Gastrocnemius medialis (tissue), 4 donors: ENCODE measurements around the gene ZG16. TPM values are rescaled to one million over a fixed set of nuclear protein-coding genes. Genes with fewer than 3 reads are reported as not detected.
"Not testable (repeated sequence)": the region's sequence is repeated elsewhere in the genome, so short reads cannot be mapped to it uniquely, and the experiment has no call there.

Experiments used
- ATAC-seq, 2 donors: fragments of 150-250 bp; one replicate each; pipeline ENCODE4 v1.9.1; 2016
- DNase-seq, 2 donors: peaks; one replicate each; pipeline ENCODE4 v3.0.0-alpha.2; 2019
- H3K27ac ChIP-seq, 4 donors: fragments of 200-600 bp; sonication (generic); 1 replicate in 1 of 4; 2 replicates in 3 of 4; pipeline ENCODE4 v1.5.1; 2016 to 2018; ENCODE audit warnings: mild to moderate bottlenecking in 2 of 4, moderate library complexity in 1 of 4
- H3K27me3 ChIP-seq, 3 donors: fragments of 200-600 bp; sonication (generic) in 2 of 3; 1 replicate in 1 of 3; 2 replicates in 2 of 3; pipeline versions ENCODE4 v1.5.1 to v1.6.0; 2016 to 2019; ENCODE audit warnings: mild to moderate bottlenecking in 1 of 3, moderate library complexity in 1 of 3
- H3K36me3 ChIP-seq, 2 donors: fragments of 200-600 bp; sonication (generic) in 1 of 2; one replicate each; pipeline ENCODE4 v1.5.1; 2017 to 2018
- H3K4me1 ChIP-seq, 2 donors: fragments of 200-600 bp; sonication (generic) in 1 of 2; one replicate each; pipeline ENCODE4 v1.5.1; 2016 to 2017; ENCODE audit warnings: mild to moderate bottlenecking in 2 of 2
- H3K4me3 ChIP-seq, 4 donors: fragments of 200-600 bp; sonication (generic) in 3 of 4; 1 replicate in 1 of 4; 2 replicates in 3 of 4; pipeline ENCODE4 v1.5.1; 2016 to 2019; ENCODE audit warnings: mild to moderate bottlenecking in 2 of 4
- H3K9me3 ChIP-seq, 3 donors: fragments of 200-600 bp; sonication (generic) in 2 of 3; 1 replicate in 1 of 3; 2 replicates in 2 of 3; pipeline ENCODE4 v1.5.1; 2016 to 2019
- POLR2A ChIP-seq, 2 donors: fragments of 450-650 bp; IDR thresholded peaks; one replicate each; pipeline ENCODE4 v1.6.1; 2017; ENCODE audit warnings: antibody characterized with exemption in 2 of 2, mild to moderate bottlenecking in 2 of 2, moderate library complexity in 2 of 2
- in situ Hi-C, 4 donors: fragments of 200-750 bp; cut with MboI; loops; one replicate each; pipeline versions ENCODE4 v1.15.0 to v1.8.0; 2017; ENCODE audit warnings: low sequenced_read_pairs in 4 of 4
- intact Hi-C: fragments of 100-400 bp; cut with DNase I; formaldehyde crosslinking; loops from one replicate; pipeline ENCODE4 v1.15.1; 2023; ENCODE audit warnings: low total_unique reads
- total RNA-seq, 4 donors: library from RNA; depleted of rRNA; stranded (reverse); fragments of >200 nt; gene quantifications; one replicate each; pipeline versions ENCODE4 v1.1.0 to v1.2.3, GENCODE V29; 2016
- TF ChIP-seq, protein P1 (sequence below), 5 experiments: fragments of 450-650 bp in 3 of 5; fragments of 200-600 bp in 2 of 5; sonication (generic) in 2 of 5; IDR thresholded peaks in 4 of 5; conservative IDR thresholded peaks in 1 of 5; 1 replicate in 4 of 5; 2 replicates in 1 of 5; pipeline ENCODE4 v1.5.1; 2016 to 2019; ENCODE audit warnings: antibody characterized with exemption in 5 of 5, mild to moderate bottlenecking in 3 of 5, moderate library complexity in 3 of 5

The ZG16 gene
- total RNA-seq, 4 donors from 2014 or later: 1.7 TPM; not detected in 3

DNA sequence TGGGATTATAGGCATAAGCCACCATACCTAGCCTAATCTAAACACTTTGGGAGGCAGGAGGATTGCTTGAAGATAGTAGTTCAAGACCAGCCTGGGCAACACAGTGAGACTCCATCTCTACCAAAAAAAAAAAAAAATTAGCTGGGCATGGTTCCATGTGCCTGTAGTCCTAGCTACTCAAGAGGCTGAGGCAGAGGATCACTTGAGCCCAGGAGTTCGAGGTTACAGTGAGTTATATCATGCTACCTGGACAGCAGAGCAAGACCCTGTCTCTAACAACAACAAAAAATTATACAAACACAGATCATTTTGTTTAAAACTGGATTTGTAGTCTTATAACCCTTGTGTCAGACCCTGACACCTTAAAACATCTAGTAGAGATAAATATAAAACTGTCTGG, 24.5 kb upstream of the ZG16 start:
- Histone ChIP-seq H3K4me1 (no peaks in the 10 kb centered on the region), H3K27me3 (no peaks in the 10 kb centered on the region), H3K27ac (no peak overlapping the region), H3K4me3 (no peak overlapping the region), H3K9me3 (no peaks in the 10 kb centered on the region), H3K36me3 (no peaks in the 10 kb centered on the region)
- in situ Hi-C loops (no loop called here), intact Hi-C loops (no loop called here)
- ATAC-seq: no peak
- TF ChIP-seq, protein P1, sequence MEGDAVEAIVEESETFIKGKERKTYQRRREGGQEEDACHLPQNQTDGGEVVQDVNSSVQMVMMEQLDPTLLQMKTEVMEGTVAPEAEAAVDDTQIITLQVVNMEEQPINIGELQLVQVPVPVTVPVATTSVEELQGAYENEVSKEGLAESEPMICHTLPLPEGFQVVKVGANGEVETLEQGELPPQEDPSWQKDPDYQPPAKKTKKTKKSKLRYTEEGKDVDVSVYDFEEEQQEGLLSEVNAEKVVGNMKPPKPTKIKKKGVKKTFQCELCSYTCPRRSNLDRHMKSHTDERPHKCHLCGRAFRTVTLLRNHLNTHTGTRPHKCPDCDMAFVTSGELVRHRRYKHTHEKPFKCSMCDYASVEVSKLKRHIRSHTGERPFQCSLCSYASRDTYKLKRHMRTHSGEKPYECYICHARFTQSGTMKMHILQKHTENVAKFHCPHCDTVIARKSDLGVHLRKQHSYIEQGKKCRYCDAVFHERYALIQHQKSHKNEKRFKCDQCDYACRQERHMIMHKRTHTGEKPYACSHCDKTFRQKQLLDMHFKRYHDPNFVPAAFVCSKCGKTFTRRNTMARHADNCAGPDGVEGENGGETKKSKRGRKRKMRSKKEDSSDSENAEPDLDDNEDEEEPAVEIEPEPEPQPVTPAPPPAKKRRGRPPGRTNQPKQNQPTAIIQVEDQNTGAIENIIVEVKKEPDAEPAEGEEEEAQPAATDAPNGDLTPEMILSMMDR (IDR thresholded peaks at IDR 0.05 in 4 of 5, conservative IDR thresholded peaks at IDR 0.05 in 1 of 5): no peak
- no peak for TF ChIP-seq POLR2A (IDR thresholded peaks at IDR 0.05)
- no peak for DNase-seq

DNA sequence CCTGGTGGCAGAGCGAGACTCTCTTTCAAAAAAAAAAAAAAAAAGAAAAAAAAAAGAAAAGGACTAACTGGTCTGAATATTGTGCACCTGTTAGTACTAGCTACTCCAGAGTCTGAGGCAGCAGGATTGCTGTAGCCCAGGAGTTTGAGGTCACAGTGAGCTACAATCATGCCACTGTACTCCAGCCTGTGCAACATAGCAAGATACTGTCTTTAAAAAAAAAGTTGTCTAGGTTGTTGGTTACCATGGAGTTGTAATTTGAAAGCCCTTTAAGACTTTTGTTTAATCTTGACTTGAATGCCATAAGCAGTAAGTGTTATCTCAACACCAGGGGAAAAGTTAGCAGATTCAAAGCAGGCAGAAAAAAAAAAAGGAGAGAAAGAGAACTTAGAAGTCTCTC, 21.4 kb upstream of the ZG16 start:
- in situ Hi-C loops: no loop called here
- ATAC-seq: no peak

DNA sequence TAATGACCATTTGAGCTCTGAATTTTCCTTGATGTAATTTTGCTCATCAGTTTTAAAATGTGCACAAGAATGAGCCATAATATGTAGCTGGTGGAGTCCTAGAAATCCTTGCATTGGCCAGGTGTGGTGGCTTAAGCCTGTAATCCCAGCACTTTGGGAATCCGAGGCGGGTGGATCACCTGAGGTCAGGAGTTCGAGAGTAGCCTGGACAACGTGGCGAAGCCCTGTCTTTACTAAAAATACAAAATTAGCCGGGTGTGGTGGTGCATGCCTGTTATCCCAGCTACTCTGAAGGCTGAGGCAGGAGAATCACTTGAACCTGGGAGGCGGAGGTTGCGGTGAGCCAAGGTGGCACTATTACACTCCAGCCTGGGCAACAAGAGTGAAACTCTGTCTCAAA, 21.0 kb upstream of the ZG16 start:
- intact Hi-C loops, H3K36me3 ChIP-seq, DNase-seq, H3K9me3 ChIP-seq, H3K27ac ChIP-seq, H3K4me3 ChIP-seq, ATAC-seq, in situ Hi-C loops, H3K4me1 ChIP-seq, H3K27me3 ChIP-seq: not testable (repeated sequence)

More for the DNA sequence above, 21.4 kb upstream of the ZG16 start:
- no peaks in the 10 kb centered on the region for H3K36me3 ChIP-seq
- H3K9me3 ChIP-seq: no peaks in the 10 kb centered on the region
- H3K27ac ChIP-seq: no peak overlapping the region
- intact Hi-C loops: no loop called here
- no peaks in the 10 kb centered on the region for H3K4me1 ChIP-seq
- no peaks in the 10 kb centered on the region for H3K27me3 ChIP-seq
- H3K4me3 ChIP-seq: no peak overlapping the region
- TF ChIP-seq POLR2A (IDR thresholded peaks at IDR 0.05): no peak
- TF ChIP-seq, protein P1 (IDR thresholded peaks at IDR 0.05 in 4 of 5, conservative IDR thresholded peaks at IDR 0.05 in 1 of 5): no peak
- DNase-seq: no peak

DNA sequence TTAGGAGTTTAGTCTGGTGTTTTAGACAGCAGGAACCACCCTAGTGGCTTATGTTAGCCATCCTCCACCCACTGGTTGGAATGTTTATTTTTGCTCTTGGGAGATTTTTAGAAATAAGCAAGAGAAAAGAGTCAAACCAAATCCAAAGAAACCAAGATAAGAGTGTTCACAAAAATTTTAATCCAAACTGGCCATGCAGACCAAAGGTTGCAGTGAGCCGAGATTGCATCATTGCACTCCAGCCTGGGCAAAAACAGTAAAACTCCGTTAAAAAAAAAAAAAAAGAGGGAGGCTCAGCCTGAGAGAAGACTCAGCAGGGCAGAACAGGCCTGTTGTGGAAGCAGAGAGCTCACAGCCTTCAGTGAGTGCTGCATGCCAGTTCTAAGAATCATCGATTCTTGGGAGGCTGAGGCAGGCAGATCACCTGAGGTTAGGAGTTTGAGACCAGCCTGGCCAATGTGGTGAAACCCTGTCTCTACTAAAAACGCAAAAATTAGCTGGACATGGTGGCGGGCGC, 20.0 kb upstream of the ZG16 start:
- no peaks in the 10 kb centered on the region for H3K4me1 ChIP-seq
- no peaks in the 10 kb centered on the region for H3K27me3 ChIP-seq
- ATAC-seq (no peak), DNase-seq (no peak)
- H3K27ac ChIP-seq: no peak overlapping the region
- intact Hi-C loops: no loop called here
- H3K4me3 ChIP-seq: no peak overlapping the region
- H3K9me3 ChIP-seq: no peaks in the 10 kb centered on the region
- TF ChIP-seq, protein P1 (IDR thresholded peaks at IDR 0.05 in 4 of 5, conservative IDR thresholded peaks at IDR 0.05 in 1 of 5): no peak
- TF ChIP-seq POLR2A (IDR thresholded peaks at IDR 0.05): no peak
- H3K36me3 ChIP-seq: no peaks in the 10 kb centered on the region
- in situ Hi-C loops: no loop called here

DNA sequence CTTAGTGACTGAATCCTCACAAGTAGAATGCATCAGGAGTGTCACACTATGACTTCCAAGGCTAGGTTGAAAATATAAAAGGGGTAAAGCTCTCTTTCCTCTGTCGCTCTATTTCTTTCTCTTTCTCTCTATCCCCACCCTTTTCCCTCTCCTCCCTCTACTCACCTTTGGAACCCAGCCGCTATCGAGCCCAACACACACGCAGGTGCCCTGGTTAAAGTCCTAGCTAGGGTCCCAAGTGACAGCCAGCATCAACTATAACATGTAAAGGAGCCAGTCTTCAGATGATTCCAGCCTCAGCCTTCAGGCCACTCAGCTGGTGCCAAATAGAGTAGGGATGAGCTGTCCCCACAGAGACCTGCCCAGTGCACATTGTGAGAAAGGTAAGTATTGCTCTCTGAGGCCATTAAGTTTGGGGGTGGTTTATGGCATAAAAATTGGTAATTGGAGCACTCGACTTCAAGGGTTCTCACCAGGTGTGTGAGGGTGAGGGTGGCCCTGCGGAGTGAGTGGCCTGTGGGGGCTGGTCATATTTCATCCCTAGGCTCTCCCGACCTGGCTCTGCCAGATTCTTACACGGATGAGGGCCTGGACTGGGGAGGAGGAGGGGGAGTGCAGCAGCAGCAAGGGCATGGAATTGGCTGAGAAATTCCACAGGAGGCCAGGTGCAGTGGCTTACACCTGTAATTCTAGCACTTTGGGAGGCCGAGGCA, 17.3 kb upstream of the ZG16 start:
- Histone ChIP-seq H3K27me3 (no peaks in the 10 kb centered on the region), H3K4me1 (peaks cover 0 to 3% of the 10 kb centered on the region in 2 donors), H3K9me3 (no peaks in the 10 kb centered on the region), H3K36me3 (no peaks in the 10 kb centered on the region), H3K27ac (no peak overlapping the region), H3K4me3 (no peak overlapping the region)
- intact Hi-C loops (no loop called here), in situ Hi-C loops (no loop called here)
- TF ChIP-seq, protein P1 (IDR thresholded peaks at IDR 0.05 in 4 of 5, conservative IDR thresholded peaks at IDR 0.05 in 1 of 5): no peak
- TF ChIP-seq POLR2A (IDR thresholded peaks at IDR 0.05): no peak
- ATAC-seq (no peak), DNase-seq (no peak)

DNA sequence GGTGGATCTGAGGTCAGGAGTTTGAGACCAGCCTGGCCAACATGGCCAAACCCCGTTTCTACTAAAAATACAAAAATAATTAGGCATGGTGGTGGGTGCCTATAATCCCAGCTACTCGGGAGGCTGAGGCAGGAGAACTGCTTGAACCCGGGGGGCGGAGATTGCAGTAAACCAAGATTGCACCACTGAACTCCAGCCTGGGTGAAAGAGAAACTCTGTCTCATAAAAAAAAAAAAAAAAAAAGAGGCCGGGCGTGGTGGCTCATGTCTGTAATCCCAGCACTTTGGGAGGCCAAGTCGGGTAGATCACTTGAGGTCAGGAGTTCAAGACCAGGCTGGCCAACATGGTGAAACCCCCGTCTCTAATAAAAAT, 16.8 kb upstream of the ZG16 start:
- H3K4me1 ChIP-seq, H3K27me3 ChIP-seq, H3K36me3 ChIP-seq, H3K27ac ChIP-seq, H3K9me3 ChIP-seq, ATAC-seq, DNase-seq, intact Hi-C loops, H3K4me3 ChIP-seq, in situ Hi-C loops: not testable (repeated sequence)
